ENCODE results near the gene PCNX2. TPM values are rescaled to one million over a fixed set of nuclear protein-coding genes. Genes with fewer than 3 reads are reported as not detected.

Gene PCNX2
- polyA plus RNA-seq, 3 donors = 11.6 to 16.8 (median 13.5) TPM

- no peak for DNase-seq (ENCODE audit: extremely low read depth in 1 of 11, low read depth in 9 of 11, low spot score in 4 of 11)
Observed at GRCh38 chr1:232985882-232986526, 309.5 kb downstream of the PCNX2 start.

GRCh38 chr1:232984577-232985425 lies 310.7 kb downstream of the PCNX2 start:
- no peak for DNase-seq (ENCODE audit: extremely low read depth in 1 of 11, low read depth in 9 of 11, low spot score in 4 of 11)

GRCh38 chr1:232983817-232984567 lies 311.5 kb downstream of the PCNX2 start:
- DNase-seq (ENCODE audit: extremely low read depth in 1 of 11, low read depth in 9 of 11, low spot score in 4 of 11) = no peak

GRCh38 chr1:232983375-232983774 lies 312.1 kb downstream of the PCNX2 start:
- DNase-seq (ENCODE audit: extremely low read depth in 1 of 11, low read depth in 9 of 11, low spot score in 4 of 11) = no peak

GRCh38 chr1:232982238-232982944 lies 313.1 kb downstream of the PCNX2 start:
- no peak for DNase-seq (ENCODE audit: extremely low read depth in 1 of 11, low read depth in 9 of 11, low spot score in 4 of 11)

- DNase-seq (ENCODE audit: extremely low read depth in 1 of 11, low read depth in 9 of 11, low spot score in 4 of 11) = no peak
Observed at GRCh38 chr1:232980986-232981560, 314.5 kb downstream of the PCNX2 start.

GRCh38 chr1:232980355-232980978 lies 315.1 kb downstream of the PCNX2 start:
- no peak for DNase-seq (ENCODE audit: extremely low read depth in 1 of 11, low read depth in 9 of 11, low spot score in 4 of 11)

- DNase-seq (ENCODE audit: extremely low read depth in 1 of 11, low read depth in 9 of 11, low spot score in 4 of 11) = no peak
Observed at GRCh38 chr1:232979558-232979957, 316.0 kb downstream of the PCNX2 start.

GRCh38 chr1:232978815-232979214 lies 316.7 kb downstream of the PCNX2 start:
- no peak for DNase-seq (ENCODE audit: extremely low read depth in 1 of 11, low read depth in 9 of 11, low spot score in 4 of 11)

GRCh38 chr1:232978091-232978634 lies 317.4 kb downstream of the PCNX2 start:
- no peak for DNase-seq (ENCODE audit: extremely low read depth in 1 of 11, low read depth in 9 of 11, low spot score in 4 of 11)

- DNase-seq (ENCODE audit: extremely low read depth in 1 of 11, low read depth in 9 of 11, low spot score in 4 of 11) = no peak
Observed at GRCh38 chr1:232974971-232975370, 320.6 kb downstream of the PCNX2 start.

- DNase-seq (ENCODE audit: extremely low read depth in 1 of 11, low read depth in 9 of 11, low spot score in 4 of 11) = no peak
Observed at GRCh38 chr1:232973652-232974611, 321.6 kb downstream of the PCNX2 start.

GRCh38 chr1:232970508-232970907 lies 325.0 kb downstream of the PCNX2 start:
- no peak for DNase-seq (ENCODE audit: extremely low read depth in 1 of 11, low read depth in 9 of 11, low spot score in 4 of 11)

- DNase-seq (ENCODE audit: extremely low read depth in 1 of 11, low read depth in 9 of 11, low spot score in 4 of 11) = no peak
Observed at GRCh38 chr1:232969799-232970198, 325.7 kb downstream of the PCNX2 start.

GRCh38 chr1:232968965-232969364 lies 326.6 kb downstream of the PCNX2 start:
- no peak for DNase-seq (ENCODE audit: extremely low read depth in 1 of 11, low read depth in 9 of 11, low spot score in 4 of 11)

GRCh38 chr1:232968391-232968790 lies 327.1 kb downstream of the PCNX2 start:
- no peak for DNase-seq (ENCODE audit: extremely low read depth in 1 of 11, low read depth in 9 of 11, low spot score in 4 of 11)

GRCh38 chr1:232966663-232967062 lies 328.9 kb downstream of the PCNX2 start:
- DNase-seq (ENCODE audit: extremely low read depth in 1 of 11, low read depth in 9 of 11, low spot score in 4 of 11) = no peak
